Measurements from ENCODE around the gene TTL. TPM values are rescaled to one million over a fixed set of nuclear protein-coding genes. Genes with fewer than 3 reads are reported as not detected.
A peak's percentile ranks its signal among the peaks of the same experiment; 100 is the strongest.

TTL gene
- total RNA-seq, 5 donors from 2014 or later (not counting 1 experiment from before 2014, with no cell fraction given) = 11.9 to 23.3 (median 20.2) TPM

- no peaks in the 10 kb centered on the region for H3K9me3 ChIP-seq
- H3K4me1 ChIP-seq (ENCODE audit: control insufficient read depth in 1 of 2, extremely low read depth in 1 of 2, insufficient read depth in 2 of 2, low read length in 2 of 2) = peaks cover 7 to 13% of the 10 kb centered on the region in 2 experiments
- Mint-ChIP-seq H3K4me3 (no peak overlapping the region), H3K4me1 (peaks cover 9 to 16% (median 14%) of the 10 kb centered on the region in 3 donors), H3K27me3 (no peaks in the 10 kb centered on the region), H3K27ac (no peak overlapping the region), H3K9me3 (peaks cover 0 to 4% (median 0%) of the 10 kb centered on the region in 3 donors), H3K36me3 (peaks cover 23% of the 10 kb centered on the region)
- ATAC-seq (replicated peaks in 1 of 4) = no peak
- no peaks in the 10 kb centered on the region for H3K27me3 ChIP-seq (replicated peaks in 1 of 2; ENCODE audit: control insufficient read depth in 2 of 2, extremely low read depth in 1 of 2, insufficient read depth in 2 of 2, low read length in 1 of 2)
- H3K4me3 ChIP-seq (ENCODE audit: control insufficient read depth in 1 of 2, extremely low read depth in 1 of 2, low read length in 1 of 2) = no peak overlapping the region
- ChIA-PET POLR2A (no interaction called here), CTCF (no interaction called here)
- peaks cover 8 to 21% of the 10 kb centered on the region in 2 donors for H3K36me3 ChIP-seq (ENCODE audit: control insufficient read depth in 2 of 2, extremely low read depth in 1 of 2, insufficient read depth in 1 of 2, low read length in 1 of 2)
- no peak overlapping the region for H3K27ac ChIP-seq (ENCODE audit: low read length)
- no peak for DNase-seq
Measured at GRCh38 chr2:112579241-112579640, 97.3 kb downstream of the TTL start.

- no peak for ATAC-seq (replicated peaks in 1 of 4)
- no peaks in the 10 kb centered on the region for H3K27me3 ChIP-seq (replicated peaks in 1 of 2; ENCODE audit: control insufficient read depth in 2 of 2, extremely low read depth in 1 of 2, insufficient read depth in 2 of 2, low read length in 1 of 2)
- no peak overlapping the region for H3K27ac Mint-ChIP-seq
- ChIA-PET CTCF (no interaction called here), POLR2A (no interaction called here)
- no peaks in the 10 kb centered on the region for H3K27me3 Mint-ChIP-seq
- peaks cover 12 to 18% of the 10 kb centered on the region in 2 experiments for H3K4me1 ChIP-seq (ENCODE audit: control insufficient read depth in 1 of 2, extremely low read depth in 1 of 2, insufficient read depth in 2 of 2, low read length in 2 of 2)
- 97% methylated on average over 5 of the region's 7 CpGs for WGBS (ENCODE audit: insufficient coverage)
- no peak overlapping the region for H3K4me3 ChIP-seq (ENCODE audit: control insufficient read depth in 1 of 2, extremely low read depth in 1 of 2, low read length in 1 of 2)
- DNase-seq = no peak
- H3K9me3 ChIP-seq = no peaks in the 10 kb centered on the region
- no peak overlapping the region for H3K4me3 Mint-ChIP-seq
- H3K36me3 Mint-ChIP-seq = peaks cover 18% of the 10 kb centered on the region
- peaks cover 18 to 24% (median 23%) of the 10 kb centered on the region in 3 donors for H3K4me1 Mint-ChIP-seq
- H3K27ac ChIP-seq (ENCODE audit: low read length) = no peak overlapping the region
- peaks cover 4 to 13% of the 10 kb centered on the region in 2 donors for H3K36me3 ChIP-seq (ENCODE audit: control insufficient read depth in 2 of 2, extremely low read depth in 1 of 2, insufficient read depth in 1 of 2, low read length in 1 of 2)
- peaks cover 0 to 4% (median 0%) of the 10 kb centered on the region in 3 donors for H3K9me3 Mint-ChIP-seq
Measured at GRCh38 chr2:112580084-112580483, 98.1 kb downstream of the TTL start.

GRCh38 chr2:112582314-112582746 is 100.4 kb downstream of the TTL start:
- Mint-ChIP-seq H3K36me3 (peaks cover 12% of the 10 kb centered on the region), H3K4me1 (peaks cover 35 to 40% (median 37%) of the 10 kb centered on the region in 3 donors), H3K27me3 (no peaks in the 10 kb centered on the region), H3K9me3 (peaks cover 0 to 4% (median 0%) of the 10 kb centered on the region in 3 donors), H3K27ac (no peak overlapping the region), H3K4me3 (no peak overlapping the region)
- WGBS (ENCODE audit: insufficient coverage) = 51% methylated on average over 7 of the region's 10 CpGs
- Histone ChIP-seq H3K27me3 (replicated peaks in 1 of 2; ENCODE audit: control insufficient read depth in 2 of 2, extremely low read depth in 1 of 2, insufficient read depth in 2 of 2, low read length in 1 of 2) (no peaks in the 10 kb centered on the region), H3K4me1 (ENCODE audit: control insufficient read depth in 1 of 2, extremely low read depth in 1 of 2, insufficient read depth in 2 of 2, low read length in 2 of 2) (peaks cover 17 to 35% of the 10 kb centered on the region in 2 experiments), H3K36me3 (ENCODE audit: control insufficient read depth in 2 of 2, extremely low read depth in 1 of 2, insufficient read depth in 1 of 2, low read length in 1 of 2) (peaks cover 5 to 11% of the 10 kb centered on the region in 2 donors), H3K9me3 (no peaks in the 10 kb centered on the region), H3K27ac (ENCODE audit: low read length) (no peak overlapping the region), H3K4me3 (ENCODE audit: control insufficient read depth in 1 of 2, extremely low read depth in 1 of 2, low read length in 1 of 2) (no peak overlapping the region)
- CTCF ChIA-PET = interaction anchor here (0.7 to 1.2 kb wide), 3 partner anchors 14 to 40 kb away, joined by 4 to 6 read pairs (median 5); no protein-coding TSS in a partner anchor
- POLR2A ChIA-PET = no interaction called here
- ATAC-seq (replicated peaks in 1 of 4) (peak in 3 of 4 experiments; percentile 10 to 20 (median 19)), DNase-seq (peak in 19 of 35 experiments; percentile 4 to 73 (median 16))

GRCh38 chr2:112583497-112584133 is 101.7 kb downstream of the TTL start:
- Histone ChIP-seq H3K36me3 (ENCODE audit: control insufficient read depth in 2 of 2, extremely low read depth in 1 of 2, insufficient read depth in 1 of 2, low read length in 1 of 2) (peaks cover 5 to 21% of the 10 kb centered on the region in 2 donors), H3K9me3 (no peaks in the 10 kb centered on the region), H3K4me1 (ENCODE audit: control insufficient read depth in 1 of 2, extremely low read depth in 1 of 2, insufficient read depth in 2 of 2, low read length in 2 of 2) (peaks cover 17 to 35% of the 10 kb centered on the region in 2 experiments), H3K4me3 (ENCODE audit: control insufficient read depth in 1 of 2, extremely low read depth in 1 of 2, low read length in 1 of 2) (peak overlapping the region; percentile 73 to 97), H3K27me3 (replicated peaks in 1 of 2; ENCODE audit: control insufficient read depth in 2 of 2, extremely low read depth in 1 of 2, insufficient read depth in 2 of 2, low read length in 1 of 2) (no peaks in the 10 kb centered on the region), H3K27ac (ENCODE audit: low read length) (peak overlapping the region; percentile 85)
- WGBS (ENCODE audit: insufficient coverage) = 54% methylated on average over 12 of the region's 19 CpGs
- no peaks in the 10 kb centered on the region for H3K27me3 Mint-ChIP-seq
- ATAC-seq (replicated peaks in 1 of 4) (no peak), DNase-seq (peak in 4 of 35 experiments; percentile 1 to 44 (median 8))
- ChIA-PET CTCF (interaction anchor here (1.2 to 1.4 kb wide), 2 partner anchors 40 to 103 kb away, joined by 5 to 9 read pairs; no protein-coding TSS in a partner anchor), POLR2A (interaction anchor here in 1 of 2 donors (0.6 kb wide), 2 partner anchors 35 to 462 kb away, joined by 3 to 6 read pairs; no protein-coding TSS in a partner anchor)
- H3K4me1 Mint-ChIP-seq = peaks cover 35 to 44% (median 41%) of the 10 kb centered on the region in 3 donors
- H3K27ac Mint-ChIP-seq = peak overlapping the region; percentile 90 to 97
- H3K36me3 Mint-ChIP-seq = peaks cover 17% of the 10 kb centered on the region
- H3K4me3 Mint-ChIP-seq = peak overlapping the region; percentile 87 to 94 (median 94)
- peaks cover 0 to 4% (median 0%) of the 10 kb centered on the region in 3 donors for H3K9me3 Mint-ChIP-seq

- Histone ChIP-seq H3K27me3 (replicated peaks in 1 of 2; ENCODE audit: control insufficient read depth in 2 of 2, extremely low read depth in 1 of 2, insufficient read depth in 2 of 2, low read length in 1 of 2) (no peaks in the 10 kb centered on the region), H3K4me3 (ENCODE audit: control insufficient read depth in 1 of 2, extremely low read depth in 1 of 2, low read length in 1 of 2) (peak within 1 kb of the TSS; percentile 73 to 97), H3K4me1 (ENCODE audit: control insufficient read depth in 1 of 2, extremely low read depth in 1 of 2, insufficient read depth in 2 of 2, low read length in 2 of 2) (peaks cover 17 to 35% of the 10 kb centered on the region in 2 experiments), H3K27ac (ENCODE audit: low read length) (peak within 1 kb of the TSS; percentile 85), H3K36me3 (ENCODE audit: control insufficient read depth in 2 of 2, extremely low read depth in 1 of 2, insufficient read depth in 1 of 2, low read length in 1 of 2) (peaks cover 5 to 26% of the 10 kb centered on the region in 2 donors), H3K9me3 (no peaks in the 10 kb centered on the region)
- POLR2A ChIA-PET = interaction anchor here in 1 of 2 donors (0.7 to 1.0 kb wide), 2 partner anchors 22 to 108 kb away, joined by 3 to 4 read pairs; no protein-coding TSS in a partner anchor
- 3% methylated on average over 39 of the region's 54 CpGs for WGBS (ENCODE audit: insufficient coverage)
- CTCF ChIA-PET = interaction anchor here (1.0 to 1.4 kb wide), 2 partner anchors 61 to 104 kb away, joined by 3 to 9 read pairs; partner anchors contain the start of gene SLC20A1 (in 1 of the 2)
- Mint-ChIP-seq H3K36me3 (peaks cover 17% of the 10 kb centered on the region), H3K4me3 (peak within 1 kb of the TSS; percentile 87 to 94 (median 94)), H3K27me3 (no peaks in the 10 kb centered on the region), H3K9me3 (peaks cover 0 to 4% (median 0%) of the 10 kb centered on the region in 3 donors), H3K27ac (peak within 1 kb of the TSS; percentile 90 to 97), H3K4me1 (peaks cover 35 to 44% (median 43%) of the 10 kb centered on the region in 3 donors)
- DNase-seq (peak; percentile 84 to 96 (median 93)), ATAC-seq (replicated peaks in 1 of 4) (peak; percentile 91 to 95 (median 92))
Measured at GRCh38 chr2:112584134-112584890, 102.4 kb downstream of the TTL start, which contains the start of gene CHCHD5. CHCHD5 (plus strand) TSS chr2:112584609; CDS start chr2:112584648, 39 bp downstream.

- Mint-ChIP-seq H3K4me1 (peaks cover 35 to 44% (median 43%) of the 10 kb centered on the region in 3 donors), H3K9me3 (peaks cover 0 to 4% (median 0%) of the 10 kb centered on the region in 3 donors), H3K27ac (peak overlapping the region; percentile 90 to 97), H3K36me3 (peaks cover 20% of the 10 kb centered on the region), H3K4me3 (peak overlapping the region; percentile 87 to 94 (median 94)), H3K27me3 (no peaks in the 10 kb centered on the region)
- WGBS (ENCODE audit: insufficient coverage) = 61% methylated on average over 3 of the region's 3 CpGs
- H3K9me3 ChIP-seq = no peaks in the 10 kb centered on the region
- H3K27ac ChIP-seq (ENCODE audit: low read length) = peak overlapping the region; percentile 85
- H3K4me1 ChIP-seq (ENCODE audit: control insufficient read depth in 1 of 2, extremely low read depth in 1 of 2, insufficient read depth in 2 of 2, low read length in 2 of 2) = peaks cover 17 to 35% of the 10 kb centered on the region in 2 experiments
- DNase-seq (no peak), ATAC-seq (replicated peaks in 1 of 4) (no peak)
- no peaks in the 10 kb centered on the region for H3K27me3 ChIP-seq (replicated peaks in 1 of 2; ENCODE audit: control insufficient read depth in 2 of 2, extremely low read depth in 1 of 2, insufficient read depth in 2 of 2, low read length in 1 of 2)
- peaks cover 5 to 29% of the 10 kb centered on the region in 2 donors for H3K36me3 ChIP-seq (ENCODE audit: control insufficient read depth in 2 of 2, extremely low read depth in 1 of 2, insufficient read depth in 1 of 2, low read length in 1 of 2)
- ChIA-PET POLR2A (interaction anchor here in 1 of 2 donors (0.7 to 1.0 kb wide), 2 partner anchors 22 to 108 kb away, joined by 3 to 4 read pairs; no protein-coding TSS in a partner anchor), CTCF (interaction anchor here in 1 of 2 donors (0.6 to 1.0 kb wide), 2 partner anchors 61 to 83 kb away, joined by 3 read pairs; partner anchors contain the start of gene SLC20A1)
- H3K4me3 ChIP-seq (ENCODE audit: control insufficient read depth in 1 of 2, extremely low read depth in 1 of 2, low read length in 1 of 2) = peak overlapping the region; percentile 73 to 97
Measured at GRCh38 chr2:112584891-112585250, 102.9 kb downstream of the TTL start.
